Neural cell (in vitro differentiated cells): ENCODE results near the gene RAB1B. TPM values are rescaled to one million over a fixed set of nuclear protein-coding genes. Genes with fewer than 3 reads are reported as not detected.

ENCODE experiments used
- H2AFZ ChIP-seq: fragments of 200-600, 300-800 bp; sonication (generic), shearing (Covaris generic); 2 replicates; pipeline ENCODE4 v1.6.0; 2014; ENCODE audit warnings: low read depth, mild to moderate bottlenecking, antibody characterized with exemption, low read length, moderate library complexity
- H3F3A ChIP-seq: fragments of 200-600 bp; shearing (Covaris generic); 2 replicates; pipeline ENCODE4 v1.6.1; 2016; ENCODE audit warnings: mild to moderate bottlenecking, moderate library complexity, mixed read lengths, antibody characterized with exemption, low read length; ENCODE audit not compliant: insufficient read depth, poor library complexity, severe bottlenecking
- H3K27ac ChIP-seq: fragments of 200-600, 300-800 bp; sonication (generic), shearing (Covaris generic); 2 replicates; pipeline ENCODE4 v1.5.1; 2014; ENCODE audit warnings: mild to moderate bottlenecking, low read length, moderate library complexity
- H3K27me3 ChIP-seq: fragments of 300-800, 200-600 bp; sonication (generic), shearing (Covaris generic); 2 replicates; pipeline ENCODE4 v1.6.0; 2014; ENCODE audit warnings: mild to moderate bottlenecking, low read depth, low read length, moderate library complexity; ENCODE audit not compliant: insufficient read depth
- H3K36me3 ChIP-seq: fragments of 300-800, 200-600 bp; sonication (generic), shearing (Covaris generic); 2 replicates; pipeline ENCODE4 v1.5.1; 2014; ENCODE audit warnings: mild to moderate bottlenecking, antibody characterized with exemption, low read length, moderate library complexity; ENCODE audit not compliant: insufficient read depth
- H3K4me2 ChIP-seq: fragments of 300-800, 200-600 bp; sonication (generic), shearing (Covaris generic); 2 replicates; pipeline ENCODE4 v1.6.0; 2014; ENCODE audit warnings: mild to moderate bottlenecking, low read length
- H3K4me3 ChIP-seq: fragments of 300-800, 200-600 bp; sonication (generic), shearing (Covaris generic); 2 replicates; pipeline ENCODE4 v1.5.1; 2014; ENCODE audit warnings: mild to moderate bottlenecking, low read length, moderate library complexity
- H3K79me2 ChIP-seq: fragments of 200-600 bp; shearing (Covaris generic); replicated peaks from 2 replicates; pipeline ENCODE4 v1.6.0; 2014; ENCODE audit warnings: mild to moderate bottlenecking, low read length, moderate library complexity; ENCODE audit not compliant: insufficient read depth
- H3K9ac ChIP-seq: fragments of 300-800, 200-600 bp; sonication (generic), shearing (Covaris generic); 2 replicates; pipeline ENCODE4 v1.6.1; 2016; ENCODE audit warnings: mild to moderate bottlenecking, low read length, mixed read lengths
- H3K9me2 ChIP-seq: fragments of 200-600 bp; shearing (Covaris generic); 2 replicates; pipeline ENCODE4 v1.6.1; 2016; ENCODE audit warnings: mild to moderate bottlenecking, low read length, mixed read lengths; ENCODE audit not compliant: insufficient read depth
- H3K9me3 ChIP-seq: fragments of 200-600, 300-800 bp; sonication (generic), shearing (Covaris generic); 2 replicates; pipeline ENCODE4 v1.6.1; 2016; ENCODE audit warnings: mild to moderate bottlenecking, mixed run types, low read length, moderate library complexity, mixed read lengths
- H4K20me1 ChIP-seq: fragments of 200-600 bp; shearing (Covaris generic); 2 replicates; pipeline ENCODE4 v1.6.1; 2016; ENCODE audit warnings: mild to moderate bottlenecking, mixed run types; ENCODE audit not compliant: insufficient read depth
- CTCF ChIP-seq: fragments of 450-650 bp; IDR thresholded peaks from 2 replicates; pipeline ENCODE4 v1.5.1; 2014; ENCODE audit warnings: antibody characterized with exemption, mild to moderate bottlenecking, moderate library complexity; ENCODE audit not compliant: poor library complexity, severe bottlenecking
- EP300 ChIP-seq: fragments of 450-650 bp; conservative IDR thresholded peaks from 2 replicates; pipeline ENCODE4 v1.6.1; 2014; ENCODE audit warnings: antibody characterized with exemption, mild to moderate bottlenecking, moderate library complexity; ENCODE audit not compliant: poor library complexity, severe bottlenecking
- EZH2 ChIP-seq: fragments of 200-600, 300-800 bp; shearing (Covaris generic), sonication (generic); IDR thresholded peaks from 2 replicates; pipeline ENCODE4 v1.6.1; 2014; ENCODE audit warnings: antibody characterized with exemption, low read length, borderline replicate concordance, mild to moderate bottlenecking; ENCODE audit not compliant: insufficient read depth, poor library complexity, severe bottlenecking
- MXI1 ChIP-seq: fragments of 450-650 bp; conservative IDR thresholded peaks from 2 replicates; pipeline ENCODE4 v1.6.1; 2014; ENCODE audit warnings: antibody characterized with exemption, mild to moderate bottlenecking; ENCODE audit not compliant: poor library complexity, severe bottlenecking
- POLR2AphosphoS5 ChIP-seq: IDR thresholded peaks from 2 replicates; pipeline ENCODE4 v1.6.1; 2012
- RAD21 ChIP-seq: fragments of 450-650 bp; conservative IDR thresholded peaks from 2 replicates; pipeline ENCODE4 v1.6.1; 2014; ENCODE audit warnings: antibody characterized with exemption, mild to moderate bottlenecking, moderate library complexity
- REST ChIP-seq: IDR thresholded peaks from 2 replicates; pipeline ENCODE4 v1.6.1; 2012; ENCODE audit warnings: borderline replicate concordance
- SMC3 ChIP-seq: fragments of 450-650 bp; conservative IDR thresholded peaks from 2 replicates; pipeline ENCODE4 v1.6.1; 2014; ENCODE audit warnings: antibody characterized with exemption, mild to moderate bottlenecking, moderate library complexity; ENCODE audit not compliant: poor library complexity
- TAF1 ChIP-seq: IDR thresholded peaks from 2 replicates; pipeline ENCODE4 v1.6.1; 2012; ENCODE audit warnings: low read depth
- polyA plus RNA-seq: library from polyadenylated mRNA; depleted of rRNA; stranded (reverse); fragments of >200 nt; gene quantifications from 2 replicates; pipeline ENCODE4 v1.2.3, GENCODE V29; 2014

RAB1B gene
- polyA plus RNA-seq, 1 donor from 2014 or later: 27.2 TPM

DNA sequence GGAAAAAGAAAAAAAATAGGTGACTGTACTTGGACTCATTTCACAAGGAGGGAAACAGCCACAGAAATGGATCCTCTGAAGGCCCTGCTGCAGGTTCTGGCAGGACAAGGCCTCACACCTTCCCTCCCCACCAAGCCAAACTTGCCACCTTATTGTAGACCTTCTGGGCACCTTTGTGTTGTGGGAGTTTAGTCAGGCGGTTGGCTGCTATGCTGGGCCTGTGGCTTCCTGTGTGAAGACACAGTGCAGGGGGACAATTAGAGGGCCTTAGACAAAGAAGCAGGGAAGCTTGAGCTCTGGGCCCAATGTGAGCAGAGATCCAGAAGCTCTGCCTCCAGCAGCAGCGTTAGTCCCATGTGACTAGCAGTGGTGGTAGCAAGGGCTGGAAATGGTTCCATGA is 4.2 kb downstream of the RAB1B start:
- TF ChIP-seq SMC3 (no peak), EP300 (no peak), TAF1 (no peak), REST (no peak), POLR2AphosphoS5 (no peak), RAD21 (no peak), CTCF (no peak), MXI1 (no peak), EZH2 (no peak)
- no peak overlapping the region for H3K4me3 ChIP-seq
- no peaks in the 10 kb centered on the region for H3K36me3 ChIP-seq
- no peaks in the 10 kb centered on the region for H3K27me3 ChIP-seq
- no peak overlapping the region for H3K4me2 ChIP-seq
- no peaks in the 10 kb centered on the region for H3F3A ChIP-seq
- H3K9me3 ChIP-seq: no peaks in the 10 kb centered on the region
- H3K9ac ChIP-seq: no peak overlapping the region
- no peak overlapping the region for H3K27ac ChIP-seq
- no peaks in the 10 kb centered on the region for H4K20me1 ChIP-seq
- H3K9me2 ChIP-seq: no peaks in the 10 kb centered on the region
- H3K79me2 ChIP-seq: peaks cover 28% of the 10 kb centered on the region
- no peak overlapping the region for H2AFZ ChIP-seq

DNA sequence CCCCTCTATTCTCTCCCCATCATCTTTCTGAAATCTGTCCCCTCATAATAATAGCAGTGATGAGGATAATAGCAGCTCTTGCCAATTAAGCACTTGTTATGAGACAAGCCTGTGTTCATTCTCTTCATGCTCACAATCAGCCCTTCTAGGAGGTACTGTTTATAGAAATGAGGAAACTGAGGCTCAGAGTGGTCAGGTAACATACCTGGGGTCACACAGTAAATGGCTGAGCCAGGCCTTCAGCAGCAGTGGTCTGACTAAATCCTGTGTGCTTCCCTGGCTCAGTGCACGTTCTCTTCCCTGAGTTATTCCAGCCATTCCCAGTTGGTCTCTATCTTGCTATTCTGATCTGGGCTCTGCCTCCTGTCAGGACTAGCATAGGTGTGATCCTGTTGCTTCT is 5.8 kb downstream of the RAB1B start:
- Histone ChIP-seq H3K4me2 (no peak overlapping the region), H3K9me3 (no peaks in the 10 kb centered on the region), H3K79me2 (peaks cover 30% of the 10 kb centered on the region), H3K36me3 (no peaks in the 10 kb centered on the region), H3K27ac (no peak overlapping the region), H3K27me3 (no peaks in the 10 kb centered on the region), H3K9me2 (no peaks in the 10 kb centered on the region), H3K4me3 (no peak overlapping the region), H3F3A (peaks cover 4% of the 10 kb centered on the region), H2AFZ (no peak overlapping the region), H3K9ac (no peak overlapping the region), H4K20me1 (no peaks in the 10 kb centered on the region)
- TF ChIP-seq REST (no peak), MXI1 (no peak), CTCF (no peak), EZH2 (no peak)
